ENCODE results near the gene GRM3. TPM values are rescaled to one million over a fixed set of nuclear protein-coding genes. Genes with fewer than 3 reads are reported as not detected.

The GRM3 gene
- total RNA-seq, 3 donors from 2014 or later (not counting 1 experiment from before 2014, with no cell fraction given) = not detected

GRCh38 chr7:86667732-86668131 is 24.0 kb downstream of the GRM3 start:
- no peaks in the 10 kb centered on the region for H3K36me3 ChIP-seq (ENCODE audit: control insufficient read depth, insufficient read depth, low read length)
- Mint-ChIP-seq H3K4me3 (no peak overlapping the region), H3K4me1 (no peaks in the 10 kb centered on the region), H3K9me3 (peaks cover 14 to 18% of the 10 kb centered on the region in 2 donors), H3K27ac (no peak overlapping the region), H3K36me3 (no peaks in the 10 kb centered on the region), H3K27me3 (ENCODE audit: low read depth in 2 of 2) (no peaks in the 10 kb centered on the region)
- no peak for TF ChIP-seq CTCF (IDR thresholded peaks at IDR 0.05)
- no peak for ATAC-seq
- no peak overlapping the region for H3K4me3 ChIP-seq (ENCODE audit: low read length)
- no peaks in the 10 kb centered on the region for H3K4me1 ChIP-seq (ENCODE audit: control insufficient read depth, insufficient read depth, low read length)
- intact Hi-C loops (cut with micrococcal nuclease) = no loop called here
- H3K27me3 ChIP-seq (ENCODE audit: control insufficient read depth, insufficient read depth, low read length) = no peaks in the 10 kb centered on the region
- H3K27ac ChIP-seq (ENCODE audit: low read length) = no peak overlapping the region
- 50% methylated on average over 3 of the region's 4 CpGs for WGBS (ENCODE audit: insufficient coverage)
- no peak for DNase-seq
- H3K9me3 ChIP-seq (ENCODE audit: control insufficient read depth, insufficient read depth, low read length) = no peaks in the 10 kb centered on the region

GRCh38 chr7:86668315-86668714 is 24.6 kb downstream of the GRM3 start:
- Mint-ChIP-seq H3K4me3 (no peak overlapping the region), H3K36me3 (no peaks in the 10 kb centered on the region), H3K9me3 (peaks cover 15% of the 10 kb centered on the region in 2 donors), H3K27me3 (ENCODE audit: low read depth in 2 of 2) (no peaks in the 10 kb centered on the region), H3K27ac (no peak overlapping the region), H3K4me1 (no peaks in the 10 kb centered on the region)
- ATAC-seq (no peak), DNase-seq (no peak)
- H3K4me1 ChIP-seq (ENCODE audit: control insufficient read depth, insufficient read depth, low read length) = no peaks in the 10 kb centered on the region
- no peaks in the 10 kb centered on the region for H3K9me3 ChIP-seq (ENCODE audit: control insufficient read depth, insufficient read depth, low read length)
- H3K27ac ChIP-seq (ENCODE audit: low read length) = no peak overlapping the region
- no peak overlapping the region for H3K4me3 ChIP-seq (ENCODE audit: low read length)
- intact Hi-C loops (cut with micrococcal nuclease) = no loop called here
- no peak for TF ChIP-seq CTCF (IDR thresholded peaks at IDR 0.05)
- H3K27me3 ChIP-seq (ENCODE audit: control insufficient read depth, insufficient read depth, low read length) = no peaks in the 10 kb centered on the region
- no peaks in the 10 kb centered on the region for H3K36me3 ChIP-seq (ENCODE audit: control insufficient read depth, insufficient read depth, low read length)
- WGBS (ENCODE audit: insufficient coverage) = 76% methylated on average over 2 of the region's 3 CpGs

GRCh38 chr7:86687831-86688230 is 44.1 kb downstream of the GRM3 start:
- H3K27ac Mint-ChIP-seq = no peak overlapping the region
- H3K27me3 Mint-ChIP-seq (ENCODE audit: low read depth in 2 of 2) = no peaks in the 10 kb centered on the region
- H3K36me3 ChIP-seq (ENCODE audit: control insufficient read depth, insufficient read depth, low read length) = no peaks in the 10 kb centered on the region
- H3K9me3 ChIP-seq (ENCODE audit: control insufficient read depth, insufficient read depth, low read length) = no peaks in the 10 kb centered on the region
- no peaks in the 10 kb centered on the region for H3K4me1 ChIP-seq (ENCODE audit: control insufficient read depth, insufficient read depth, low read length)
- WGBS (ENCODE audit: insufficient coverage) = no CpG with 5 or more reads among the region's 1 CpG
- H3K4me3 ChIP-seq (ENCODE audit: low read length) = no peak overlapping the region
- H3K27me3 ChIP-seq (ENCODE audit: control insufficient read depth, insufficient read depth, low read length) = no peaks in the 10 kb centered on the region
- no peak for DNase-seq
- TF ChIP-seq CTCF (IDR thresholded peaks at IDR 0.05) = no peak
- no peak overlapping the region for H3K27ac ChIP-seq (ENCODE audit: low read length)
- H3K36me3 Mint-ChIP-seq = peaks cover 4% of the 10 kb centered on the region
- H3K4me1 Mint-ChIP-seq = no peaks in the 10 kb centered on the region
- no peak overlapping the region for H3K4me3 Mint-ChIP-seq
- ATAC-seq = no peak
- intact Hi-C loops (cut with micrococcal nuclease) = no loop called here
- peaks cover 5 to 8% of the 10 kb centered on the region in 2 donors for H3K9me3 Mint-ChIP-seq

GRCh38 chr7:86689363-86689762 is 45.7 kb downstream of the GRM3 start:
- no peak overlapping the region for H3K27ac Mint-ChIP-seq
- DNase-seq = no peak
- TF ChIP-seq CTCF (IDR thresholded peaks at IDR 0.05) = no peak
- no peaks in the 10 kb centered on the region for H3K27me3 ChIP-seq (ENCODE audit: control insufficient read depth, insufficient read depth, low read length)
- H3K36me3 ChIP-seq (ENCODE audit: control insufficient read depth, insufficient read depth, low read length) = no peaks in the 10 kb centered on the region
- H3K27ac ChIP-seq (ENCODE audit: low read length) = no peak overlapping the region
- ATAC-seq = no peak
- intact Hi-C loops (cut with micrococcal nuclease) = no loop called here
- no peaks in the 10 kb centered on the region for H3K4me1 ChIP-seq (ENCODE audit: control insufficient read depth, insufficient read depth, low read length)
- H3K27me3 Mint-ChIP-seq (ENCODE audit: low read depth in 2 of 2) = no peaks in the 10 kb centered on the region
- H3K4me3 ChIP-seq (ENCODE audit: low read length) = no peak overlapping the region
- peaks cover 0 to 2% of the 10 kb centered on the region in 2 donors for H3K9me3 Mint-ChIP-seq
- H3K36me3 Mint-ChIP-seq = peaks cover under 1% of the 10 kb centered on the region
- H3K4me1 Mint-ChIP-seq = no peaks in the 10 kb centered on the region
- no peaks in the 10 kb centered on the region for H3K9me3 ChIP-seq (ENCODE audit: control insufficient read depth, insufficient read depth, low read length)
- no peak overlapping the region for H3K4me3 Mint-ChIP-seq
